K562 (cell line): ENCODE data around the gene ATM. TPM values are rescaled to one million over a fixed set of nuclear protein-coding genes. Genes with fewer than 3 reads are reported as not detected.

Experiments used
- ATAC-seq: fragments of 200-7000 bp; cut with Tn5 transposase; 3 replicates; pipeline ENCODE4 v1.9.1; 2020; ENCODE audit warnings: moderate library complexity
- BruUV-seq: library from RNA; stranded (reverse); fragments of 400-500 nt; replicated peaks from 2 replicates; lab custom pipeline; 2021; lab: Mats Ljungman, UMichigan
- CTCF ChIA-PET: fragments of 300-600 bp; formaldehyde crosslinking; extraction: SDS; loops from one replicate; lab custom pipeline; 2021; ENCODE audit warnings: low intra/inter-chr PET ratio; lab: Yijun Ruan, JAX
- POLR2A ChIA-PET: fragments of 300-600, 350-650 bp; sonication (Branson Sonifier 250); formaldehyde crosslinking; extraction: SDS; loops from one replicate; lab custom pipeline; 2021; ENCODE audit warnings: antibody characterized with exemption, inconsistent platforms; lab: Yijun Ruan, JAX
- DNase-seq, 4 experiments: peaks; one replicate each; pipeline versions ENCODE4 v3.0.0 to v3.0.0-alpha.2; 2011 to 2018; ENCODE audit warnings: low spot score in 3 of 4, mixed read lengths in 3 of 4; ENCODE audit errors: extremely low read depth in 1 of 4
- FAIRE-seq: peaks from 2 replicates; lab custom pipeline; 2011; peaks lifted over from hg19 to GRCh38; lab: Jason Lieb, UNC
- H2AFZ ChIP-seq: 2 replicates; pipeline ENCODE4 v1.6.0; 2011; ENCODE audit warnings: low read depth, low read length, control low read depth, inconsistent platforms
- H3K27ac ChIP-seq: fragments of 200-600 bp; 3 replicates; pipeline ENCODE4 v1.8.0; 2011; ENCODE audit warnings: low read depth, mild to moderate bottlenecking, control low read depth, inconsistent platforms, low read length, moderate library complexity, mixed read lengths; ENCODE audit errors: extremely low read depth
- H3K27me3 ChIP-seq, 2 experiments: fragments of 300-600 bp in 1 of 2; 2 replicates in 1 of 2; 3 replicates in 1 of 2; pipeline versions ENCODE4 v1.6.0 to v1.8.0; 2011; ENCODE audit warnings: inconsistent platforms in 2 of 2, low read length in 2 of 2, mild to moderate bottlenecking in 1 of 2, mixed read lengths in 1 of 2, moderate library complexity in 1 of 2; ENCODE audit not compliant: control insufficient read depth in 2 of 2, insufficient read depth in 2 of 2
- H3K36me3 ChIP-seq: fragments of 300-600 bp; 3 replicates; pipeline ENCODE4 v1.8.0; 2011; ENCODE audit warnings: mild to moderate bottlenecking, low read length, inconsistent platforms; ENCODE audit not compliant: control insufficient read depth, insufficient read depth
- H3K4me1 ChIP-seq, 2 experiments: fragments of 200-600 bp in 1 of 2; replicated peaks in 1 of 2; 2 replicates in 1 of 2; 3 replicates in 1 of 2; pipeline versions ENCODE4 v1.5.1 to v1.8.0; 2011; ENCODE audit warnings: inconsistent platforms in 2 of 2, low read length in 2 of 2, mild to moderate bottlenecking in 1 of 2, mixed read lengths in 1 of 2, moderate library complexity in 1 of 2; ENCODE audit not compliant: control insufficient read depth in 2 of 2, insufficient read depth in 2 of 2
- H3K4me2 ChIP-seq: 2 replicates; pipeline ENCODE4 v1.6.1; 2011; ENCODE audit warnings: low read length, control low read depth, inconsistent platforms, mixed read lengths; ENCODE audit not compliant: insufficient read depth
- H3K4me3 ChIP-seq: fragments of 200-600 bp; sonication (generic), shearing (Covaris generic); 2 replicates; pipeline ENCODE4 v1.5.1; 2016; ENCODE audit warnings: control low read depth, inconsistent platforms
- H3K79me2 ChIP-seq: fragments of 200-600 bp; 3 replicates; pipeline ENCODE4 v1.8.0; 2011; ENCODE audit warnings: low read length, inconsistent platforms; ENCODE audit not compliant: control insufficient read depth, insufficient read depth
- H3K9ac ChIP-seq, 2 experiments: 2 replicates each; pipeline versions ENCODE4 v1.6.0 to v1.6.1; 2011; ENCODE audit warnings: low read depth in 2 of 2, low read length in 2 of 2, control low read depth in 1 of 2, inconsistent platforms in 1 of 2, mild to moderate bottlenecking in 1 of 2, mixed read lengths in 1 of 2; ENCODE audit not compliant: insufficient read depth in 1 of 2
- H3K9me1 ChIP-seq: one replicate; pipeline ENCODE4 v1.6.0; 2011; ENCODE audit warnings: inconsistent platforms, mild to moderate bottlenecking, low read length, moderate library complexity; ENCODE audit not compliant: control insufficient read depth, insufficient read depth
- H3K9me3 ChIP-seq: replicated peaks from 2 replicates; pipeline ENCODE4 v1.5.1; 2011; ENCODE audit warnings: low read depth, low read length, inconsistent platforms; ENCODE audit not compliant: control insufficient read depth, insufficient read depth
- H4K20me1 ChIP-seq: replicated peaks from 2 replicates; pipeline ENCODE4 v1.6.1; 2011; ENCODE audit warnings: low read length, inconsistent platforms, mixed read lengths; ENCODE audit not compliant: control insufficient read depth, insufficient read depth
- BMI1 ChIP-seq: fragments of 150-350 bp; IDR thresholded peaks from 2 replicates; pipeline ENCODE4 v1.6.1; 2014; ENCODE audit warnings: low read length
- CBFA2T3 ChIP-seq: fragments of 450-650 bp; IDR thresholded peaks from 2 replicates; pipeline ENCODE4 v1.6.1; 2017
- ETV6 ChIP-seq, 3 experiments: fragments of 150-350 bp in 1 of 3; sonication (generic) in 1 of 3; formaldehyde crosslinking in 1 of 3; IDR thresholded peaks; 2 replicates each; pipeline versions ENCODE4 v1.6.1 to v1.8.0; 2014 to 2022; ENCODE audit warnings: borderline replicate concordance in 2 of 3, low read depth in 2 of 3, antibody characterized with exemption in 1 of 3, low read length in 1 of 3, mild to moderate bottlenecking in 1 of 3, missing genetic modification reagents in 1 of 3
- FOXM1 ChIP-seq, 2 experiments: fragments of 450-650 bp in 1 of 2; sonication (generic) in 1 of 2; formaldehyde crosslinking in 1 of 2; IDR thresholded peaks; 2 replicates each; pipeline versions ENCODE4 v1.6.1 to v1.9.0; 2017 to 2022; ENCODE audit warnings: low read depth in 2 of 2, mild to moderate bottlenecking in 2 of 2, missing genetic modification reagents in 1 of 2, moderate library complexity in 1 of 2
- GATA2 ChIP-seq: sonication (generic); formaldehyde crosslinking; IDR thresholded peaks from 2 replicates; pipeline ENCODE4 v1.4.0; 2020; ENCODE audit warnings: mild to moderate bottlenecking, missing genetic modification reagents
- LEF1 ChIP-seq: fragments of 450-650 bp; IDR thresholded peaks from 2 replicates; pipeline ENCODE4 v1.6.1; 2016; ENCODE audit warnings: mild to moderate bottlenecking
- NFIC ChIP-seq: fragments of 450-650 bp; IDR thresholded peaks from 2 replicates; pipeline ENCODE4 v1.6.1; 2017; ENCODE audit warnings: mild to moderate bottlenecking, inconsistent platforms
- NR2C2 ChIP-seq, 2 experiments: fragments of 200-800 bp in 1 of 2; sonication (Bioruptor generic) in 1 of 2; sonication (generic) in 1 of 2; formaldehyde crosslinking in 1 of 2; IDR thresholded peaks; 2 replicates each; pipeline versions ENCODE4 v1.6.1 to v1.8.0; 2016 to 2022; ENCODE audit warnings: mild to moderate bottlenecking in 1 of 2, missing compliant biosample characterization in 1 of 2, missing genetic modification characterization in 1 of 2, missing genetic modification reagents in 1 of 2
- RUNX1 ChIP-seq: sonication (generic); IDR thresholded peaks from 2 replicates; pipeline ENCODE4 v1.6.1; 2016; ENCODE audit warnings: antibody characterized with exemption, low read depth
- THAP12 ChIP-seq: fragments of 250-450 bp; sonication (Bioruptor Pico); IDR thresholded peaks from 2 replicates; pipeline ENCODE4 v1.9.0; 2021; ENCODE audit warnings: mild to moderate bottlenecking, inconsistent platforms
- ZBTB33 ChIP-seq: sonication (generic); formaldehyde crosslinking; IDR thresholded peaks from 2 replicates; pipeline ENCODE4 v1.8.1; 2023; ENCODE audit warnings: mild to moderate bottlenecking, missing genetic modification reagents
- ZFP1 ChIP-seq: fragments of 450-650 bp; formaldehyde crosslinking; IDR thresholded peaks from 2 replicates; pipeline ENCODE4 v1.4.0; 2020; ENCODE audit warnings: mild to moderate bottlenecking, mixed read lengths
- ZNF121 ChIP-seq: sonication (generic); formaldehyde crosslinking; conservative IDR thresholded peaks from 2 replicates; pipeline ENCODE4 v1.8.0; 2022; ENCODE audit warnings: missing genetic modification reagents
- ZNF644 ChIP-seq: fragments of 200-800 bp; sonication (Bioruptor generic); IDR thresholded peaks from 2 replicates; pipeline ENCODE4 v1.6.1; 2016; ENCODE audit warnings: low read depth, missing genetic modification characterization, missing compliant biosample characterization
- WGBS: fragments of 100-300 bp; shearing (Covaris generic); methylation state at CpG from one replicate; pipeline ENCODE4 v1.1.6; 2016; ENCODE audit warnings: low coverage, mixed read lengths; ENCODE audit not compliant: insufficient coverage; ENCODE audit errors: missing lambda C conversion rate; 5-methylcytosine and 5-hydroxymethylcytosine counted together
- in situ Hi-C: fragments of 300-500 bp; cut with MboI; formaldehyde crosslinking; loops from 4 replicates; pipeline ENCODE4 v1.15.0; 2018; ENCODE audit warnings: inconsistent platforms, mixed read lengths
- intact Hi-C: fragments of 100-400 bp; cut with micrococcal nuclease; formaldehyde crosslinking; loops from 2 replicates; pipeline ENCODE4 v1.14.2; 2022
- polyA plus RNA-seq, 8 experiments: library from polyadenylated mRNA; depleted of rRNA in 4 of 8; stranded (reverse) in 5 of 8; unstranded in 3 of 8; fragments of >200 nt; fragmentation: Nextera tagmentation in 2 of 8; fragmentation: Illumina TruSeq in 1 of 8; extraction: Ambion mirVana in 2 of 8; extraction: Trizol in 1 of 8; gene quantifications; 2 replicates each; pipeline versions ENCODE4 v1.2.1 to v1.2.3, GENCODE V29; 2011 to 2014; ENCODE audit warnings: inconsistent platforms in 1 of 8, missing spikeins in 1 of 8
- total RNA-seq, 7 experiments: library from RNA; depleted of rRNA in 6 of 7; stranded (reverse); fragments of >200 nt in 6 of 7; fragmentation: Illumina TruSeq in 2 of 7; extraction: Trizol in 2 of 7; gene quantifications; 2 replicates each; pipeline versions ENCODE4 v1.2.1 to v1.2.3, GENCODE V29; 2011 to 2021; ENCODE audit warnings: low replicate concordance in 1 of 7

ATM gene
- total and polyA plus RNA-seq, 9 of the 15 experiments (the other 6 are each of a cell fraction or from before 2014, with no cell fraction given): 8.3 to 46.8 (median 26.2) TPM

GRCh38 chr11:108223348-108224149, 682 bp downstream of the ATM start:
- H3K4me2 ChIP-seq: peak overlapping the region; percentile 86
- POLR2A ChIA-PET: interaction anchor here (0.6 to 1.8 kb wide), 12 partner anchors 8 to 443 kb away, joined by 3 to 9 read pairs (median 3); partner anchors contain the start of gene CUL5
- WGBS: 0% methylated on average over 20 of the region's 20 CpGs
- TF ChIP-seq ETV6 (IDR thresholded peaks at IDR 0.05; ENCODE audit: borderline replicate concordance in 1 of 2, low read depth in 2 of 2, low read length in 1 of 2) (peak in 1 of 2 experiments; percentile 25; a peak in 1 of 4 replicates), ETV6 (CRISPR knock-in tag; IDR thresholded peaks at IDR 0.05; ENCODE audit: borderline replicate concordance) (no peak), ZFP1 (CRISPR knock-in tag) (no peak), ZNF121 (CRISPR knock-in tag) (no peak), ZNF644 (peak; percentile 82; the same call in 1 of the 2 replicates), LEF1 (peak; percentile 78), NFIC (peak; percentile 76), NR2C2 (CRISPR knock-in tag; IDR thresholded peaks at IDR 0.05) (no peak), NR2C2 (tag; IDR thresholded peaks at IDR 0.05) (0 out of 2 replicates have a peak, but pooled peaks have one; percentile 8), BMI1 (no peak), GATA2 (CRISPR knock-in tag) (peak; percentile 70; the same call in 1 of the 2 replicates), CBFA2T3 (peak; percentile 96), THAP12 (no peak), ZBTB33 (CRISPR knock-in tag) (0 out of 2 replicates have a peak, but pooled peaks have one; percentile 5), RUNX1 (peak; percentile 88; the same call in 1 of the 2 replicates), FOXM1 (IDR thresholded peaks at IDR 0.05; ENCODE audit: low read depth) (peak; percentile 85), FOXM1 (CRISPR knock-in tag; IDR thresholded peaks at IDR 0.05; ENCODE audit: low read depth) (no peak)

More at GRCh38 chr11:108223348-108224149, 682 bp downstream of the ATM start:
- H4K20me1 ChIP-seq: peaks cover 26% of the 10 kb centered on the region
- H2AFZ ChIP-seq: peak overlapping the region; percentile 97
- ATAC-seq: peak; percentile 24
- peak; percentile 78 for FAIRE-seq
- H3K9ac ChIP-seq: peak overlapping the region; percentile 88 to 97
- H3K36me3 ChIP-seq: peaks cover 31% of the 10 kb centered on the region
- peak overlapping the region; percentile 80 for H3K4me3 ChIP-seq
- TSS peak; percentile 54 for BruUV-seq
- in situ Hi-C loops: no loop called here
- peak; percentile 56 to 81 (median 60) for DNase-seq
- intact Hi-C loops: loop anchor here (1.0 to 10.0 kb wide), 7 partner anchors 129 to 425 kb away; partner anchors contain the start of genes C11orf65, CUL5 and EXPH5
- no peaks in the 10 kb centered on the region for H3K9me3 ChIP-seq
- peak overlapping the region; percentile 95 for H3K27ac ChIP-seq
- no peaks in the 10 kb centered on the region for H3K27me3 ChIP-seq
- CTCF ChIA-PET: no interaction called here
- H3K79me2 ChIP-seq: peaks cover 82% of the 10 kb centered on the region
- H3K4me1 ChIP-seq: peaks cover 12 to 42% of the 10 kb centered on the region in 2 experiments
- H3K9me1 ChIP-seq: no peaks in the 10 kb centered on the region
